ENCODE data around the gene TEPSIN.

TEPSIN gene

GRCh38 chr17:81183316-81183715 lies 55.5 kb downstream of the TEPSIN start:
- no peak for DNase-seq (ENCODE audit: low read depth in 2 of 2)

- no peak for DNase-seq (ENCODE audit: low read depth in 2 of 2)
These were observed 56.3 kb downstream of the TEPSIN start for GRCh38 chr17:81182596-81182995.

DNA sequence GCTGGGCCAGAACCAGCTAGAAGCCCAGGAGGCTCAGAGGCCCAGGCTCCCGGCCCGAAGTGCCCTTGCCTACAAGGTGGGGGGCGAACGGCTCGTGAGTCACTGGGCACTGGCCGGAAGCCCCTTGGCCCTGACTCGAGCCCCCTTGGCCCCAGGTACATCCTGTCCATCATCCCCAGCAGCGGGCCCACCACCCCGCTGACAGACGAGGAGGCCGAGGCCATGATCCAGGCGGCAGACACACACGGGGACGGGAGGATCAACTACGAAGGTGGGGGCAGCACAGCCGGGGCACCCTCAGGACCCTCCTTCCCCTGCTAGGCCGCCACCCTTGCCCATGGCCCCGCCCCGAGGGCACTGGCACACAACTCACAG lies 57.1 kb downstream of the TEPSIN start:
- DNase-seq (ENCODE audit: low read depth in 2 of 2) = no peak

GRCh38 chr17:81180836-81181810 lies 57.7 kb downstream of the TEPSIN start:
- no peak for DNase-seq (ENCODE audit: low read depth in 2 of 2)

GRCh38 chr17:81179861-81180260 lies 59.0 kb downstream of the TEPSIN start:
- DNase-seq (ENCODE audit: low read depth in 2 of 2) = no peak

GRCh38 chr17:81179220-81179619 lies 59.6 kb downstream of the TEPSIN start:
- DNase-seq (ENCODE audit: low read depth in 2 of 2) = no peak
